ENCODE results near the gene KDM4C. TPM values are rescaled to one million over a fixed set of nuclear protein-coding genes. Genes with fewer than 3 reads are reported as not detected.
"Not testable (repeated sequence)": the region's sequence is repeated elsewhere in the genome, so short reads cannot be mapped to it uniquely, and the experiment has no call there.

KDM4C gene
- total and polyA plus RNA-seq, 2 of the 4 experiments (the other 2 are of a cell fraction): 11.8 to 23.8 TPM

GRCh38 chr9:6715153-6715754 lies 42.5 kb upstream of the KDM4C start:
- intact Hi-C loops (cut with micrococcal nuclease): not testable (repeated sequence)

More at GRCh38 chr9:6715153-6715754, 42.5 kb upstream of the KDM4C start:
- in situ Hi-C loops (cut with MboI; ENCODE audit: low sequenced_read_pairs); H2AK5ac ChIP-seq (ENCODE audit: low read depth, low read length); H4K91ac ChIP-seq (ENCODE audit: insufficient read depth, low read depth, low read length); H3K4me1 ChIP-seq (ENCODE audit: control insufficient read depth, insufficient read depth, low read length); ATAC-seq (ENCODE audit: low read depth); H2BK15ac ChIP-seq (ENCODE audit: low read depth, low read length); dilution Hi-C loops (cut with HindIII; ENCODE audit: low sequenced_read_pairs, unreplicated experiment); H3K18ac ChIP-seq (ENCODE audit: low read depth, low read length); H3K56ac ChIP-seq (ENCODE audit: extremely low read depth, insufficient read depth, low read length); H3K27me3 ChIP-seq (ENCODE audit: control insufficient read depth, insufficient read depth, low read length); H4K8ac ChIP-seq (ENCODE audit: low read depth in 2 of 2, low read length in 2 of 2); H2AK9ac ChIP-seq (replicated peaks; ENCODE audit: low read depth, low read length, poor library complexity); H2BK120ac ChIP-seq (ENCODE audit: low read depth, low read length); H2AFZ ChIP-seq (replicated peaks; ENCODE audit: low read length, poor library complexity); H3K23ac ChIP-seq (ENCODE audit: low read depth, low read length); H3K9ac ChIP-seq (ENCODE audit: low read depth, low read length); H3K9me3 ChIP-seq (ENCODE audit: control insufficient read depth, insufficient read depth, low read length); H2BK5ac ChIP-seq (ENCODE audit: low read depth, low read length, poor library complexity, severe bottlenecking); H3K14ac ChIP-seq (replicated peaks; ENCODE audit: low read depth, low read length); BruUV-seq (replicated peaks); H3K9me1 ChIP-seq (ENCODE audit: insufficient read depth, low read length); H4K5ac ChIP-seq (ENCODE audit: low read depth, low read length); H3K4ac ChIP-seq (ENCODE audit: low read depth, low read length); H3K79me1 ChIP-seq (ENCODE audit: low read depth in 1 of 2, low read length in 2 of 2); H4K20me1 ChIP-seq (ENCODE audit: insufficient read depth, low read length); H3K4me2 ChIP-seq (ENCODE audit: low read depth, low read length); H3K36me3 ChIP-seq (ENCODE audit: control insufficient read depth, insufficient read depth, low read length); H3K4me3 ChIP-seq (ENCODE audit: insufficient read depth, low read depth, low read length); H2BK20ac ChIP-seq (ENCODE audit: low read depth, low read length); H3K27ac ChIP-seq (ENCODE audit: insufficient read depth, low read length); DNase-seq: not testable (repeated sequence)
- 91% methylated on average over 17 of the region's 28 CpGs; no CpG with 5 or more reads in 1 of the 2 experiments for WGBS, 2 experiments (ENCODE audit: extremely low coverage in 2 of 2, insufficient read length in 1 of 2)
- ChIA-PET POLR2A (ENCODE audit: unreplicated experiment) (interaction anchor here (0.6 kb wide), 1 partner anchor 33 kb away, joined by 12 read pairs; no protein-coding TSS in a partner anchor), CTCF (interaction anchor here (0.6 kb wide), 1 partner anchor 24 kb away, joined by 3 read pairs; no protein-coding TSS in a partner anchor)
